ENCODE measurements around the gene PODXL2.
"Not testable (repeated sequence)": the region's sequence is repeated elsewhere in the genome, so short reads cannot be mapped to it uniquely, and the experiment has no call there.

PODXL2 gene

DNA sequence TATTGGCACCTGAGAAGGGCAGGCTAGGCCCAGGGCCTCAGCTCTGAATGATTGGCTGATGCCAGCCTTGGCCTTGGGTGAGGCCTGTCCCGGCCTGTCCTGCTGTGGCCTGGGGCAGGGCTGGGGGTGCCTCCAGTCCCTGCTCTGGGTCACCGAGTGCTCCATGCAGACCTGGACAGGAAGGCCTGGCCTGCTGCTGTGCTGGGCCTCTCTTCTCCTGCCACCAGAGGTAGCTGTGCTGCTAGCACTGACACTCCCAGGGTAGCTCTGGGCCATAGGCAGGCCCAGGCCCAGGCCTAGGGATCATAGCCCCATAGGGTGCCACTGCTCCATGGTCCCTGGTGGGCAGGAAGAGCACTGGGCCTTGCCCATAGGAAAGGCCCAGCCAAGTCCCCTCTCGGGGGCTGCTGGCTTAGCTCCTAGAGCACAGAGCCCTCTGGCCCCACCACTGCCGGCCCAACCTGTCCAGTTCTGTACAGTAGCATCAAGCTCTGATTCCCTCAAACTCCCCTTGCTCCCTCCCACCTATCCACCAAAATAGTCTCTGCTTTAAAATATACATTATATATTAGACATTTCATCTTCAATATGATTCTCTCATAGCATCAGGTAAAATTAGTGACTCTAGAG is 62.0 kb downstream of the PODXL2 start:
- DNase-seq, result no peak

GRCh38 chr3:127691489-127691888 is 62.5 kb downstream of the PODXL2 start:
- no peak for DNase-seq

DNA sequence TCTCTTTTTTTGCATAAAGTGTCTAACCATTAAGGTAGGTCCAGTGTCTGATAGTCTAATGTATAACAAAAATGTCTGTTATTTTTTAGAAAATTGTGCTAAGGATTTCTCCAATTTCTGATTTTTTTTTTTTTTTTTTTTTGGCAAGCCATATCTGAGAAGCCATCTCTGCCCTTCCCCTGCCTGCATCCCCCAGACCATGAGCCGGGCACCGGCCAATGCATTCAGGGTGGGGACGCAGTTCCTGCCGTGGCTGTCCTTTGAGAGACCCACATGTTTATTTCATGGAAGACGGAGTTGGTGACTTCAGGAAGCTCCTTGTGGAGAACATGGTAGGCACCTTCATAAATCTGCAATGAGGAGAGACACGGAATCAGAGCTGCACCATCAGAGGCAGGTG is 63.0 kb downstream of the PODXL2 start:
- no peak for DNase-seq

GRCh38 chr3:127692501-127693335 is 63.7 kb downstream of the PODXL2 start:
- DNase-seq, result no peak

DNA sequence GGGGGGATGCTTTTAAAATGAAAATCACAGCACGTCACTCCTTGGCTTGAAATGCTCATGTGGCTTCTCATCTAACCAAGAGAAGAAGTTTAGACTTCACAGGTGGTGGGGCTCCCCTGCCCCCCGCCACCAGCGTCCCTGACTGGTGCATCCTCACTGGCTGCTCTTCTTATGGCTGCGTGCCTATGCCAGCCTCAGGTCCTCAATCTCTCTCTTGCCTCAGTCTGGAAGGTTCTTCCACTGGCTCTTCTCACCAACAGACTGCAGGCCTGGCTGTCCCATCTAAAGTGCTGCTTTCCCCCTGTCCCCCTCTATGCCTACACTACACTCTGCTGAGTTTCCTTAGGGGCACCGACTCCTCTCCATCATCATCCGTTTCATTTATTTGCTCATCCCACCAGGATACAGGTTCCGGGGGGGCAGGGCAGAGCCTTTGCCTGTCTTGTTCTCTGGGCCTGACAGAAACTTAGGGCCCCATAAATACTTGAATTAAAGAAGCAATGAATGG is 64.4 kb downstream of the PODXL2 start:
- DNase-seq, result no peak

DNA sequence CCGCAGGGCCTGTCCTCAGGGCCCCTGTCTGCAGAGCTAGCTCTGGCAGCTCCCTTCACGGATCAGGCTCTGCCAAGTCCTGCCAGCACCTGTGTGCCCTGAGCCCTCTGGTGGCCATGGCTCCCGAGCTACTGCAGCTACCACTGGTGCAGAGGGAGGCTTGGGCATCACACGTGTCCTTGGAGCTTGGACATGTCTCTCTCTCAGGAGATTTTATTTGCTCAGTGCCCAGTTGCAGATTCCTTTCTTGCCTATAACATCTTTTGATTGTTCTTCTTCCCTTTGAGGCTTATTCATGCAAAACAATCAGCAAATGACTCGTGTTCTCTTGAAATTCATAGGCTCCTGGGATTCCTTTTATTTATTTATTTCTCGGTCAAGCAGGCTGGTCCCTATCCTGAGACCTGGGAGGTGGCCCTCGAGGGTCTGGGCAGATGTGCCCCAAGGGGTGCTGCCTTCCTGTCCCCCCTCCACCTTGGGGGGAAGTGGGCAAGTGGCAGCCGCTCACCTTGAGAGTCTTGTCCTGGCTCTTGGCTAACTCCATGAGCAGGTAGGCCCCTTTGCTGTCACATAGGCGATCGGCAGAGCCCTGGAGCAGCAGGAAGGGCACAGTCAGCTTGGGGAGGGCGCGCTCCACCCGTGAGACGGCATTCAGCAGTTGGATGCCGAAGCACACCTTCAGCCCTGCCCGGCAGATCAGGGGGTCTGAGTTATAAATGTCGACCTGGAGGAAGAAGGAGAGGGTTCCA is 65.7 kb downstream of the PODXL2 start:
- peak; percentile 25 for DNase-seq

DNA sequence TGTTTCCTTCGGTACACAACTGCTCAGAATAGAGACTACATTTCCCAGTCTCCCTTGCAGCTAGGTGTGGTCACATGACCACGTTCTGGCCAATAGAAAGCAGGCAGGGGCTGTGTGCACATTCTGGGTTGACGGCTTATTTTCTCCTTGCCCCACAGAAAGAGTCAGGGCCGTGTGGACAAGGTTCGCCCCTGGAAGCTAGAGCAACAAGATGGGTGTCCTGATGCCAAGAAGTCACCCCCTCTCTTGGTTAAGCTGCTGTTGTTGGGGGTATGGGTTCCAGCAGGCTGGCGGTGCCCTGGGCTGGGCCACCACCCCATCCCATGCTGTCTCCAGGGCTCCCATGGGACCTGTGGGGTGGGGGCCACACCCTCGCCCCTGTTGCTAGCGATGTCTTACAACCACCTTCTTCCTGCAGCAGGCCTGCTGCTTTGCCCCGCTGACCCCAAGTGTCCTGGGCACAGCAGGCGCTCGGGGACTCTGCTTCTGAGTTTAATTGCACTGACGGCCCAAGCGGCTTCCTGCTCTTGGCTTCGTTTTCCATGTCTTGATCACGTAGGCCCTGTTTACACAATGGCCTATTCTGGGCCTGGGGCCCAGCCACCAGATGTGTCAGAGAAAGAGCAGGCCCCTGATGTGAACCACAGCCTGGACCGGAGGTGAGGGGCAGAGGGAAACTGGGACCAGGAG is 68.7 kb downstream of the PODXL2 start:
- peak; percentile 40 for DNase-seq

- DNase-seq, result no peak
Observed at GRCh38 chr3:127698286-127698685, 69.3 kb downstream of the PODXL2 start.

GRCh38 chr3:127698691-127699415 is 69.9 kb downstream of the PODXL2 start:
- DNase-seq, result no peak

GRCh38 chr3:127699416-127700300 is 70.7 kb downstream of the PODXL2 start:
- DNase-seq, result no peak

- DNase-seq, result no peak
Observed at GRCh38 chr3:127700406-127700805, 71.4 kb downstream of the PODXL2 start.

GRCh38 chr3:127701280-127701911 is 72.4 kb downstream of the PODXL2 start:
- DNase-seq, result no peak

DNA sequence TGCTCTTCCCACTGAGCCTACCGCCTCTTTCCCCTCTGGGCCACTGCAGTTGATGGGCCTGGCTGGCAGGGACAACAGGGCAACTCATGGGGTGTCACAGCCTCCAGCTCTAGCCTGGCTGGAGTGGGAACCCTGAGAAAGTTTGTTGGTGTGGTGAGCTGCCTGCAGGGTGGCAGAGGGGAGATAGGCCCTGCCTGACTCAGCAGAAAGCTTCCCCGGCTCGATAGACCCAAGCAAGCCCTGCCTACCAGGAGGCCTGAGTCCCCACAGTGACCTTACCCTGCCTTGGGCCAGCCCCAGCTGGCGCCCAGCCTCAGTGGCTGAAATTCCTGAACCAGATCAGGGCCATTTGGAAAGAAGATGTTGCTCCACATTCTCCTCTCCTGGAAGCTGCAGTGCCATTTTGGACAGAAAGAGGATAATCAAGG is 73.2 kb downstream of the PODXL2 start:
- DNase-seq, result no peak

DNA sequence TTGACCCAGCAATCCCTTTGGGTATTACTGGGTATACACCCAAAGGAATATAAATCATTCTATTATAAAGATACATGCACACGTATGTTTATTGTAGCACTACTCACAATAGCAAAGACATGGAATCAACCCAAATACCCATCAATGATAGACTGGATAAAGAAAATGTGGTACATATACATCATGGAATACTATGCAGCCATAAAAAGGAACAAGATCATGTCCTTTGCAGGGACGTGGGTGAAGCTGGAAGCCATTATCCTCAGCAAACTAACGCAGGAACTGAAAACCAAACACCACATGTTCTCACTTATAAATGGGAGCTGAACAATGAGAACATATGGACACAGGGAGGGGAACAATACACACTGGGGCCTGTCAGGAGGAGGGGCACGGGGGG is 75.9 kb downstream of the PODXL2 start:
- not testable (repeated sequence) for DNase-seq

DNA sequence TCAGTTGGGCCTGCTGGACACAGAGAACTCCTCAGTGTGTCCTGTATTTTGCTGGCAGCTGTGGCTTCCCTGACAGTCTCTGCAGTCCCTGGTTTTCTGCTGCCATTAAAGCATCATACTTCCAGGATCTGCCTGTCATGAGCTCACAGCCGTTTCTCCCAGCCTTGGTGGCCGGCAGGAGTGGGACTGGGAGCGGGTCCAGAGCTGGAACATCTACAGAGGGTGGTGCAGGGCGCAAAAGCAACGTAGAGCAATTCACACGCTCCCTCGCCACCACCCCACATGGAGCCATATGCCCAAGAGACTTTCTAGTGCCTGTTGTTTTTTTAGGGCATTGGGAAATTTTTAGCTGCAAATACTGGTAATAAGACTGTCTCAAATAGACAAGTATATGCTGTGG is 77.3 kb downstream of the PODXL2 start:
- no peak for DNase-seq

GRCh38 chr3:127706785-127707351 is 77.9 kb downstream of the PODXL2 start:
- no peak for DNase-seq

GRCh38 chr3:127707851-127708411 is 78.9 kb downstream of the PODXL2 start:
- no peak for DNase-seq

DNA sequence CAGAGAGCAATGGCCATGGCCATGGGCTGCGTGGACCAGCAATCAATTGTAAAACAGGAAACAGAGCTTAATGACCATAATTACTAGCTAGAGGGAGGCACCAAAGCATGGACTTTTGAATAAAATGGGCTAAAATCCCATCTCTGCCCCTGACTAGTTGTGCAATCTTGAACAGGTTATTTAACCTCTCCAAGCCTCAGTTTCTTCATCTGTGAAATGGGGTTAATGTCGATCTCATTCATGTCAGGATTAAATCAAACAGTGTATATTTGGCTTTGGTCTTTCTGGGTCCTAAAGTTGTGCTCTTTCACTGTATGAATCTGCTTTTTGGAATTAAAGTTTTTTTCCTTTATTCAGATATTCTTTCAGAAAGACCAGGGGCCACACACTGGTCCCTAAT is 79.9 kb downstream of the PODXL2 start:
- DNase-seq, result no peak

DNA sequence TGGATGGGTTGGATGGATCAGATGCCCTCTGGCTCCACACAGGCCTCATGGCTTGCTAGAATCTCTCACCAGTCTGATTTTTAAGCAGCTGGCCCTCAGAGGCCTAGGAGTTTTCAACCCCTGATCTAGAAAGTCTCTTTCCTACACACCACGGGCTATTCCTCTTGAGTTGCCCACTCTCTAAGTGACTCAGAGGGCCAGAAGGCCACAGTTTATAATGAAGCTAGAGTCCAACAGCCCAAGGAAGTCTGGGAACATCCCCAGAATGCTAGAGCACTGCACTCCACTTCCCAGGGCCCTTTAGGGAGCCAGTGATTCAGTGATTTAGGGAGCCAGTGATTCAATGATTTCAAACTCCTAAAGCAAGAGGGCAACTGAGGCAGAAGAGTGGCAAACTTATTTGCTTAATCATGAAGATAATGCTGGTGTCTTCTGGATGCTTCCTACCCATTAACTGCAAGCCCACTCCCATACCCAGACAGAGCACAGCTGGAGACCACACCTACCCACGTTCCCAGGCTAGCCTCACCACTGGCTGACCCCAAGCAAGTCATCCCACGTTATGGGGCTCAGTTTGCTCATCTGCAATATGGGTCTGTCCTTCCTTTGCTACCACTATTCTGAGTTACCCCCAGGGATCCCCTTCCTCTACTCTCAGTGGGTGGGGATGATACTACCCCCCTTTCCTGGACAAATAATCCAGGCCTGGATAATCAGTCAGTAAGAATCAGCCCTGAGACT is 80.5 kb downstream of the PODXL2 start:
- DNase-seq, result no peak

Measured in activated naive CD4-positive, alpha-beta T cell treated with Interleukin-2 at 50 U/mL for 16 hours (primary cell).